ENCODE results near the gene NBAS.

Gene NBAS

DNA sequence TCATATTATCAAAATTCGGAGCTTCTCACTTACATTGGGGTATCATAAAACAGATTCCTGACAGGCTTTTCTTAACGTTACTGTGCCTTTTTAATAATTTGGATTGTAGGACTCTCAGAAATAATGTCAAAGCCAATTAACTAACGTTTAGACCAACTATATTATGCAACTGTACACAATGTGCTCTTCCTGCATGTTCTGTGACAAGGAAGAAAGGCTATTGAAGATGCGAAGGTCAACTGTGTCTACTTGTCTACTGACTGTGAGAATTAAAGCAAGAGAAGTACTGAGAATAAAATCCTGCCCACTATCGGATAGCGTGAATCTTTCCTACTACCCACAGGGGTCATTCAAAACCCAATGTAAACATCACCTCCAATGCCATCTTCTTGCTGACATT lies 393.0 kb downstream of the NBAS start:
- no peak for DNase-seq
- H3K9me3 ChIP-seq (ENCODE audit: control insufficient read depth, low read length), result no peaks in the 10 kb centered on the region
- peaks cover 4% of the 10 kb centered on the region for H3K36me3 ChIP-seq (ENCODE audit: control insufficient read depth, insufficient read depth, low read length)
- no peaks in the 10 kb centered on the region for H3K27me3 ChIP-seq (replicated peaks; ENCODE audit: control insufficient read depth, insufficient read depth, low read length, poor library complexity, severe bottlenecking)
- H3K27ac ChIP-seq (ENCODE audit: insufficient read depth, low read length, poor library complexity, severe bottlenecking), result no peak overlapping the region
- H3K4me3 ChIP-seq (ENCODE audit: insufficient read depth, low read depth, low read length, poor library complexity, severe bottlenecking), result no peak overlapping the region
- H3K4me1 ChIP-seq (ENCODE audit: control insufficient read depth, insufficient read depth, low read length, poor library complexity, severe bottlenecking), result no peaks in the 10 kb centered on the region

DNA sequence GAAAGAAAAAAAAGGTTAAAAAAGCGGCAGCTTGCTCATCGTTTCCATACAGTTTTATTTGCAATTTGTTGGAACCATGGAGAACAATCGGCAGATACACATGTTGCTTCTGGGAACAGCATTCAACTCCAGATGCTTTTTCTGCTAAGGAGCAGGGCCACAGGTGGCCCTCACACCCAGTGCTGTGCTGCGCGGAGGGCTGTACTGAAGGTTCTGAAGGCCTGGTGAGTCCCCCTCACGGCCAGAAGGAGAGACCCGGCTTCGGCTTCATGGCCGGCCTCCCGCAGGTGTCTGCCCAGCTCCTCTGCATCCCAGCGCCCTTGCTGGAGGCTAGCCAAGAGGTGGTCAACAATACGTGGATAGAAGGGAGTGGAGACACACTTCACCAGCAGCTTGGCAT lies 394.3 kb downstream of the NBAS start:
- no peak for DNase-seq
- Histone ChIP-seq H3K27ac (ENCODE audit: insufficient read depth, low read length, poor library complexity, severe bottlenecking) (no peak overlapping the region), H3K4me3 (ENCODE audit: insufficient read depth, low read depth, low read length, poor library complexity, severe bottlenecking) (no peak overlapping the region), H3K4me1 (ENCODE audit: control insufficient read depth, insufficient read depth, low read length, poor library complexity, severe bottlenecking) (no peaks in the 10 kb centered on the region), H3K9me3 (ENCODE audit: control insufficient read depth, low read length) (no peaks in the 10 kb centered on the region), H3K36me3 (ENCODE audit: control insufficient read depth, insufficient read depth, low read length) (peaks cover 4% of the 10 kb centered on the region), H3K27me3 (replicated peaks; ENCODE audit: control insufficient read depth, insufficient read depth, low read length, poor library complexity, severe bottlenecking) (no peaks in the 10 kb centered on the region)

DNA sequence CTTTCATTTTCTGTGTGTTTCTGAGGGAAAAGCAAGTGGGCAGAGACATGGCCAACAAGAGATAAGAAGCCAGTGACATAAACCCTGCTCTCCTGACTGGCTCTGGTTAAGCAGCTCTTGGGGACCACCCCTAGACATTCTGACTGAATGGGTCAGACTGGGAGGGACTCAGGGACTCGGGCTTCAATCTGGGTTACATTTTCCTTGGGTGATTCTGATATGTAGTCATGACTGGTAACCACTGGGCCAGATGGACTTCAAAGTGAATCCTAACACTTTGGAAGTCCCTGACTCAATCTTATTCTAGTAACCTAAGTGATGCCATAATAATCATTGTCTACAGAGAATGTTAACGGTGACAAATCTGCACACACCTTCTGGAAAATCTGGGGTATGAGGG lies 397.8 kb downstream of the NBAS start:
- Histone ChIP-seq H3K4me3 (ENCODE audit: insufficient read depth, low read depth, low read length, poor library complexity, severe bottlenecking) (no peak overlapping the region), H3K4me1 (ENCODE audit: control insufficient read depth, insufficient read depth, low read length, poor library complexity, severe bottlenecking) (no peaks in the 10 kb centered on the region), H3K9me3 (ENCODE audit: control insufficient read depth, low read length) (no peaks in the 10 kb centered on the region), H3K27ac (ENCODE audit: insufficient read depth, low read length, poor library complexity, severe bottlenecking) (no peak overlapping the region), H3K36me3 (ENCODE audit: control insufficient read depth, insufficient read depth, low read length) (no peaks in the 10 kb centered on the region), H3K27me3 (replicated peaks; ENCODE audit: control insufficient read depth, insufficient read depth, low read length, poor library complexity, severe bottlenecking) (no peaks in the 10 kb centered on the region)
- no peak for DNase-seq

DNA sequence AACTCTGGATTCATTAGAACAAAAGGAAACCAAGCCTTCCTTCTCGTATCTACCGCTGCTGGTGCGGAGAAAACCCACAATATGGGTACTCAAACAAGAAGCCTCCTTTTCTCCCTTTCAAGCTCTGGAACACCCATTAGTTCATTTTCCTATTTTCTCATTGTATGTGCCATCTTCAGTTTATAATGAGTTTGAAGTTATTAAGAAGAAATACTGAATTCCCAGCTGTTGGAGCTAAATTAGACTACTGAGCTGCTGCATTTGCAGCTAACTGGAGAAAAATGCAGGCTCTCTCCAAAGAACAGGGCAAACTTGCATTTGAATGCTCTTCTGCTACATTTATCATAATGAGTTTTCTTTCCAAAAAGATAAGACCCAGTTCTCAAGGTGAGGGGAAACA lies 398.5 kb downstream of the NBAS start:
- DNase-seq, result no peak
- Histone ChIP-seq H3K9me3 (ENCODE audit: control insufficient read depth, low read length) (no peaks in the 10 kb centered on the region), H3K27me3 (replicated peaks; ENCODE audit: control insufficient read depth, insufficient read depth, low read length, poor library complexity, severe bottlenecking) (no peaks in the 10 kb centered on the region), H3K36me3 (ENCODE audit: control insufficient read depth, insufficient read depth, low read length) (no peaks in the 10 kb centered on the region), H3K27ac (ENCODE audit: insufficient read depth, low read length, poor library complexity, severe bottlenecking) (no peak overlapping the region), H3K4me3 (ENCODE audit: insufficient read depth, low read depth, low read length, poor library complexity, severe bottlenecking) (no peak overlapping the region), H3K4me1 (ENCODE audit: control insufficient read depth, insufficient read depth, low read length, poor library complexity, severe bottlenecking) (no peaks in the 10 kb centered on the region)

DNA sequence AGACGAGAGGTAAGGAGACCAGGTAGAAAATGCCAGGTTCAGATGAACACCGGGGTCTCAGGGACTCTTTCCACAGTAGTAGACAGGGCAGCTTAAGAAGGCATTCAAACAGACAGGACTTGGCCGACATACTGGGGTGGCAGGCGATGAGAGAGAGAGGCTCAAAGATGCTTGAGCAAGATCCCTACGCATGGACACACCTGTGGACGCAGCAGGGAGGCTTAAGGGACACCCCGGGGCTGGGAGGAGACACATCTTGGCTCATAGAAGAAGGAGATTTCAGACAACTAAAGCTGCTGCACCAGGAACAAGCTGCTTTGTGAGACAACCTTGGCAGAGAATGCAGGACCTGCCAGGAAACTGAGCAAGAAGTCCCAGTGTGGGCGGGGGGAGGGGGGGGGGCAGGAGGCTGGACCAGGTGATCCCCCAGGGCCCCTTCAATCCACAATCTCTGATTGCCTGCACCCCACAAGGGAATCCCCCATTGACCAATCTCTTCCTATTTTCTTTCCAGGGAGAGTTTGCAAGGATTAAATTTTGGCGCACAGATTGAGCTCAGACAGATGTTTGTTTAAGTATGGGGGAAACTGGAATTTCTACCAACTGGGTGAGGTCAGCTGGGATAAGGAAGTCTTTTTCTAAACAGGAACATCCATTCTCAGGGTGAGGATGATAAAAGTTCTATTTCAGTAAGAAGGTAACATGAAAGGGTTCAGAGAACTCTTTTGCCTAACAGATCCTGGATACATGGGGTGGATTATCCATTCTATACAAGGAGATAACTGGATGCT lies 400.7 kb downstream of the NBAS start:
- H3K4me3 ChIP-seq (ENCODE audit: insufficient read depth, low read depth, low read length, poor library complexity, severe bottlenecking), result no peak overlapping the region
- no peaks in the 10 kb centered on the region for H3K36me3 ChIP-seq (ENCODE audit: control insufficient read depth, insufficient read depth, low read length)
- no peak overlapping the region for H3K27ac ChIP-seq (ENCODE audit: insufficient read depth, low read length, poor library complexity, severe bottlenecking)
- no peaks in the 10 kb centered on the region for H3K27me3 ChIP-seq (replicated peaks; ENCODE audit: control insufficient read depth, insufficient read depth, low read length, poor library complexity, severe bottlenecking)
- no peaks in the 10 kb centered on the region for H3K9me3 ChIP-seq (ENCODE audit: control insufficient read depth, low read length)
- H3K4me1 ChIP-seq (ENCODE audit: control insufficient read depth, insufficient read depth, low read length, poor library complexity, severe bottlenecking), result no peaks in the 10 kb centered on the region
- no peak for DNase-seq

DNA sequence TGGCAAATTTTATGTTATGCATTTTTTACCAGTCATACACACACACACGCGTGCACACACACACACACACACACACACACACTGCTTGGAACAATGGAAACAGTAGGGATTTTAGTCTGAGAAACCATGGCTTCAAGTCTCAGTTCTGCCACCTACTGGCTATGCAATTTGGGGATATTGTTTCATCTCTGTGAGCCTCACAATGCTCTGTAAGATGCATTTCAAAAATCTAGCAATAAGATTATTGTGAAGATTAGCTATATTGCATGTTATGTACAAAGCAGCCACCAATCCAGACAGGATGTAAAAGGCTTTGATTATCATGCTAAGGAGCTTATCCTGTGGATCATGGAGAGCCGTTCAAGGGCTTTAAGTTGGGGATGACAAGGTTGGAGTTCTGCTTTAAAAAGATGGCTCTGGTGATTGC lies 401.4 kb downstream of the NBAS start:
- H3K36me3 ChIP-seq (ENCODE audit: control insufficient read depth, insufficient read depth, low read length), result no peaks in the 10 kb centered on the region
- DNase-seq, result no peak
- no peaks in the 10 kb centered on the region for H3K4me1 ChIP-seq (ENCODE audit: control insufficient read depth, insufficient read depth, low read length, poor library complexity, severe bottlenecking)
- H3K4me3 ChIP-seq (ENCODE audit: insufficient read depth, low read depth, low read length, poor library complexity, severe bottlenecking), result no peak overlapping the region
- no peak overlapping the region for H3K27ac ChIP-seq (ENCODE audit: insufficient read depth, low read length, poor library complexity, severe bottlenecking)
- no peaks in the 10 kb centered on the region for H3K27me3 ChIP-seq (replicated peaks; ENCODE audit: control insufficient read depth, insufficient read depth, low read length, poor library complexity, severe bottlenecking)
- no peaks in the 10 kb centered on the region for H3K9me3 ChIP-seq (ENCODE audit: control insufficient read depth, low read length)

DNA sequence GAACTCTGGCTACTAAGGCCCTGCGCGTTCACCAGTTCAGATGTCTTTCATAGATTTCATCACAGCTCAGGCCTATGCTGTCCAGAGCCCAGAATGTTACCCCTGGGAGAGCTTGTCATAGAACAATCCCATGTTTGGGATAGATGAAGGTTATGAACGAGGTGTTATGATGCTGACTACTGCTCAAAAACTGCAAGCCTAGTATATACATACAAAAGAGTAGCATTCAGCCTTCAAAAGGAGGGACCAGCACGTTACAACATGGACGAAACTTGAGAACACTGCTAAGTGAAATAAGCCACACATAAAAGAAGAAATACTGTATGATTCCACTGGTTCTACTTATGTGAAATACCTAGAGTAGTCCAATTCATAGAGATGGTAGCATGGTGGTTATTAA lies 401.9 kb downstream of the NBAS start:
- Histone ChIP-seq H3K4me3 (ENCODE audit: insufficient read depth, low read depth, low read length, poor library complexity, severe bottlenecking) (no peak overlapping the region), H3K36me3 (ENCODE audit: control insufficient read depth, insufficient read depth, low read length) (no peaks in the 10 kb centered on the region), H3K27me3 (replicated peaks; ENCODE audit: control insufficient read depth, insufficient read depth, low read length, poor library complexity, severe bottlenecking) (no peaks in the 10 kb centered on the region), H3K27ac (ENCODE audit: insufficient read depth, low read length, poor library complexity, severe bottlenecking) (no peak overlapping the region), H3K4me1 (ENCODE audit: control insufficient read depth, insufficient read depth, low read length, poor library complexity, severe bottlenecking) (no peaks in the 10 kb centered on the region), H3K9me3 (ENCODE audit: control insufficient read depth, low read length) (no peaks in the 10 kb centered on the region)
- DNase-seq, result no peak

DNA sequence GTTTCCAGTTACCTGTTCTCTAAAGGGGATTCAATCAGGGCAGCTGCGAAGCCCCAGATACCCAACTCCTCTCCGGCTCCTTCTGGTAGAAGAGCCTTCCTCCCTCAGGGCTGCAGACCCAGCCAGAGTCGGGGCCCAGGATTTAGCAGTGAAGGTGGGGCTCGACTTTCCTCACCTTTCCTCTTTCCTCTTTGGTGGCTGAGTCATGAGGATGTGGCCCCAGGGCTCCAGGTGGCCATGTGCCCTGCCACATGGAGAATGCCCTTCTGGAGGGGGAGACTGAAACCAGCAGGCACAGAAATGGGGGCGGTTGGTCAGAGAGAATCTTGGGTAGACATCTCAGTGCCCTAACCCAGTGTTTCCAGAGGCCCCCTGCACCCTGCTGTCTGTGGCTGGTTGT lies 402.6 kb downstream of the NBAS start:
- H3K27ac ChIP-seq (ENCODE audit: insufficient read depth, low read length, poor library complexity, severe bottlenecking), result no peak overlapping the region
- H3K4me3 ChIP-seq (ENCODE audit: insufficient read depth, low read depth, low read length, poor library complexity, severe bottlenecking), result no peak overlapping the region
- H3K9me3 ChIP-seq (ENCODE audit: control insufficient read depth, low read length), result no peaks in the 10 kb centered on the region
- no peaks in the 10 kb centered on the region for H3K4me1 ChIP-seq (ENCODE audit: control insufficient read depth, insufficient read depth, low read length, poor library complexity, severe bottlenecking)
- H3K36me3 ChIP-seq (ENCODE audit: control insufficient read depth, insufficient read depth, low read length), result no peaks in the 10 kb centered on the region
- no peak for DNase-seq
- no peaks in the 10 kb centered on the region for H3K27me3 ChIP-seq (replicated peaks; ENCODE audit: control insufficient read depth, insufficient read depth, low read length, poor library complexity, severe bottlenecking)

DNA sequence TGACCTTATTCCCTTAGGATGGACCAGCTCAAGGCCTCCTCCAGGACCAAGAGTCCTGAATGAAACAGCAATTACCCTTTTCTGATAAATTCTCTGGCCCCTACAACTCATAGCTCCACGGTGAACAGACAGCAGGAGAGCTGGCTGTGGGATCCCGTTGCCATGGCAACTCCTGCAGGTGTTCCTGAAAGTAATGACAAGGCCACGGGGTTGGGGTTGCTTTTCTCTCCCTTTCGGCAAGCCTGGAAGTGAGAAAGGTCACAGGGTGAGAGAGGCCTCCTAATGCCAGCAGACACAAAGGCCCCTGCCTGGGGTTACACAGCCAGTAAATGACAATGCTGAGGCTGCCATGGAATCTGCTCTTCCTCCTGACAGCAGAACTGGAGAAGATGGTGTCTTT lies 403.0 kb downstream of the NBAS start:
- H3K36me3 ChIP-seq (ENCODE audit: control insufficient read depth, insufficient read depth, low read length), result no peaks in the 10 kb centered on the region
- DNase-seq, result no peak
- H3K9me3 ChIP-seq (ENCODE audit: control insufficient read depth, low read length), result no peaks in the 10 kb centered on the region
- H3K27ac ChIP-seq (ENCODE audit: insufficient read depth, low read length, poor library complexity, severe bottlenecking), result no peak overlapping the region
- no peaks in the 10 kb centered on the region for H3K4me1 ChIP-seq (ENCODE audit: control insufficient read depth, insufficient read depth, low read length, poor library complexity, severe bottlenecking)
- no peaks in the 10 kb centered on the region for H3K27me3 ChIP-seq (replicated peaks; ENCODE audit: control insufficient read depth, insufficient read depth, low read length, poor library complexity, severe bottlenecking)
- no peak overlapping the region for H3K4me3 ChIP-seq (ENCODE audit: insufficient read depth, low read depth, low read length, poor library complexity, severe bottlenecking)

DNA sequence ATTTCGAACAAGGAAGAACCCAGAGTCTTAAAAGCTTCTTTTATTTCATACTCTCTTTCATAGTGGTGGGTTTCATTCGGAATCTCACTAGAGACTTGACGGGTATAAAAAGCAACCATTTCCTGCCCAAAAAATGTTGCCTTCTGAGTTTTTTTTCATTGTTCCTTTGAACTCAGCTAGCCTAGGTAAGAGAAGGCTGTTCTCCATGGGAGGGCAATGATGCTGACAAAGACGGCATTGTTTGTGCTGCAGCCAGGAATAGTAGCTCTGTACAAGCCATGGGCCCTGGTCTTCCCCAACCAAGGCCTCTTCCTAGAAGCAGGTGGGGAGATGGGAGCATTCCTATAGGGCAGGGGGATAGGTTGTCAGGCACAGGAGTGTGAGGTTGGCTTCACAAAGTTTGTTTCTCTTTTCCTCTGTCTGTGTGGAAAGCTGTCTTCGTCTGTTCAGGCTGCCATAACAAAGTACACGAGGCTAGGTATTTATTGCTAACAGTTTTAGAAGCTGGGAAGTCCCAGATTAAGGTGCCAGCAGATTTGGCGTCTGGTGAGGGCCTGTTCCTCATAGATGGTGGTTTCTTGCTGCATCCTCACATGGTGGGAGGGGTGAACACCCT lies 405.1 kb downstream of the NBAS start:
- H3K36me3 ChIP-seq (ENCODE audit: control insufficient read depth, insufficient read depth, low read length), result no peaks in the 10 kb centered on the region
- H3K27ac ChIP-seq (ENCODE audit: insufficient read depth, low read length, poor library complexity, severe bottlenecking), result no peak overlapping the region
- H3K27me3 ChIP-seq (replicated peaks; ENCODE audit: control insufficient read depth, insufficient read depth, low read length, poor library complexity, severe bottlenecking), result no peaks in the 10 kb centered on the region
- no peaks in the 10 kb centered on the region for H3K9me3 ChIP-seq (ENCODE audit: control insufficient read depth, low read length)
- H3K4me1 ChIP-seq (ENCODE audit: control insufficient read depth, insufficient read depth, low read length, poor library complexity, severe bottlenecking), result no peaks in the 10 kb centered on the region
- no peak overlapping the region for H3K4me3 ChIP-seq (ENCODE audit: insufficient read depth, low read depth, low read length, poor library complexity, severe bottlenecking)
- no peak for DNase-seq
